HCT116 (cell line): ENCODE results near the gene CENPX. TPM values are rescaled to one million over a fixed set of nuclear protein-coding genes. Genes with fewer than 3 reads are reported as not detected.

ENCODE experiments used
- ATAC-seq: fragments of 200-7000 bp; cut with Tn5 transposase; 2 replicates; pipeline ENCODE4 v1.9.1; 2020; ENCODE audit warnings: mild to moderate bottlenecking, moderate library complexity
- BruUV-seq: library from RNA; stranded (reverse); fragments of 400-500 nt; replicated peaks from 2 replicates; lab custom pipeline; 2021; lab: Mats Ljungman, UMichigan
- CTCF ChIA-PET: fragments of 300-600 bp; sonication (Branson Sonifier 250); formaldehyde crosslinking; loops from one replicate; lab custom pipeline; 2021; ENCODE audit warnings: antibody characterized with exemption; lab: Charles Lee
- POLR2A ChIA-PET: fragments of 300-600, 350-600 bp; sonication (Branson Sonifier 250); formaldehyde crosslinking; loops from one replicate; lab custom pipeline; 2021; ENCODE audit warnings: antibody characterized with exemption; lab: Charles Lee
- RAD21 ChIA-PET, 2 experiments: fragments of 300-600 bp; sonication (Branson Sonifier 250); formaldehyde crosslinking; loops; one replicate each; lab custom pipeline; 2023; ENCODE audit warnings: low total read pairs in 2 of 2; ENCODE audit not compliant: uncharacterized antibody in 2 of 2, unreplicated experiment in 2 of 2, low non-redundant PET in 1 of 2; lab: Charles Lee
- DNase-seq: peaks from one replicate; pipeline ENCODE4 v3.0.0-alpha.2; 2010; ENCODE audit warnings: low read depth, low spot score
- H2AFZ ChIP-seq: fragments of 200-600 bp; shearing (Covaris generic), sonication (generic); 2 replicates; pipeline ENCODE4 v1.6.1; 2017; ENCODE audit warnings: low read depth, mixed run types, mixed read lengths, antibody characterized with exemption, low read length; ENCODE audit not compliant: poor library complexity, severe bottlenecking
- H3K27ac ChIP-seq: 2 replicates; pipeline ENCODE4 v1.5.1; 2012; ENCODE audit warnings: low read depth, low read length
- H3K27me3 ChIP-seq: fragments of 200-600 bp; sonication (generic); 2 replicates; pipeline ENCODE4 v1.6.1; 2016; ENCODE audit warnings: mixed run types, low read length, mixed read lengths; ENCODE audit not compliant: insufficient read depth
- H3K36me3 ChIP-seq, 2 experiments: fragments of 200-500 bp in 1 of 2; fragments of 200-600 bp in 1 of 2; sonication (Bioruptor generic) in 1 of 2; sonication (generic) in 1 of 2; 2 replicates each; pipeline versions ENCODE4 v1.5.1 to v1.6.1; 2014 to 2016; ENCODE audit warnings: low read length in 2 of 2, inconsistent platforms in 1 of 2, mixed read lengths in 1 of 2, mixed run types in 1 of 2; ENCODE audit not compliant: insufficient read depth in 2 of 2, control insufficient read depth in 1 of 2
- H3K4me1 ChIP-seq, 2 experiments: fragments of 200-600 bp in 1 of 2; sonication (generic) in 1 of 2; 2 replicates each; pipeline versions ENCODE4 v1.5.1 to v1.6.1; 2012 to 2017; ENCODE audit warnings: low read length in 2 of 2, inconsistent platforms in 1 of 2, mild to moderate bottlenecking in 1 of 2, mixed read lengths in 1 of 2, mixed run types in 1 of 2, moderate library complexity in 1 of 2; ENCODE audit not compliant: insufficient read depth in 2 of 2, control insufficient read depth in 1 of 2
- H3K4me2 ChIP-seq: fragments of 200-600 bp; sonication (generic); 2 replicates; pipeline ENCODE4 v1.6.1; 2017; ENCODE audit warnings: mixed run types, low read length, mixed read lengths
- H3K4me3 ChIP-seq, 2 experiments: fragments of 200-600 bp in 1 of 2; sonication (generic) in 1 of 2; replicated peaks in 1 of 2; 2 replicates each; pipeline ENCODE4 v1.5.1; 2011 to 2016; ENCODE audit warnings: low read length in 2 of 2, control low read depth in 1 of 2, low read depth in 1 of 2, mild to moderate bottlenecking in 1 of 2, mixed read lengths in 1 of 2, mixed run types in 1 of 2
- H3K79me2 ChIP-seq: fragments of 200-600 bp; sonication (generic); 2 replicates; pipeline ENCODE4 v1.6.1; 2017; ENCODE audit warnings: mild to moderate bottlenecking, mixed run types, low read length, moderate library complexity, mixed read lengths; ENCODE audit not compliant: insufficient read depth
- H3K9ac ChIP-seq: fragments of 200-600 bp; sonication (generic); 2 replicates; pipeline ENCODE4 v1.6.1; 2016; ENCODE audit warnings: low read length, mixed read lengths
- H3K9me2 ChIP-seq: fragments of 200-600 bp; sonication (generic), shearing (Covaris generic); 2 replicates; pipeline ENCODE4 v1.6.1; 2017; ENCODE audit warnings: mixed run types, mild to moderate bottlenecking, moderate library complexity; ENCODE audit not compliant: insufficient read depth
- H3K9me3 ChIP-seq, 2 experiments: fragments of 200-500 bp in 1 of 2; fragments of 200-600 bp in 1 of 2; sonication (Bioruptor generic) in 1 of 2; sonication (generic) in 1 of 2; 2 replicates each; pipeline ENCODE4 v1.6.1; 2014 to 2017; ENCODE audit warnings: low read length in 2 of 2, mixed read lengths in 2 of 2, inconsistent platforms in 1 of 2, low read depth in 1 of 2, mild to moderate bottlenecking in 1 of 2, mixed run types in 1 of 2, moderate library complexity in 1 of 2; ENCODE audit not compliant: control insufficient read depth in 1 of 2, insufficient read depth in 1 of 2
- H4K20me1 ChIP-seq: fragments of 200-600 bp; sonication (generic), shearing (Covaris generic); 2 replicates; pipeline ENCODE4 v1.6.1; 2017; ENCODE audit warnings: mixed run types, mild to moderate bottlenecking, moderate library complexity; ENCODE audit not compliant: insufficient read depth
- ATF3 ChIP-seq: IDR thresholded peaks from 2 replicates; pipeline ENCODE4 v1.6.1; 2012
- CBX3 ChIP-seq: IDR thresholded peaks from 2 replicates; pipeline ENCODE4 v1.6.1; 2012; ENCODE audit warnings: low read depth
- CEBPB ChIP-seq: IDR thresholded peaks from 2 replicates; pipeline ENCODE4 v1.6.1; 2012; ENCODE audit warnings: low read depth
- CTCF ChIP-seq, 3 experiments: fragments of 200-600 bp in 1 of 3; sonication (generic) in 1 of 3; IDR thresholded peaks in 2 of 3; conservative IDR thresholded peaks in 1 of 3; 2 replicates each; pipeline ENCODE4 v1.5.1; 2012 to 2017; ENCODE audit warnings: low read depth in 2 of 3, low read length in 2 of 3, antibody characterized with exemption in 1 of 3, borderline replicate concordance in 1 of 3, control low read depth in 1 of 3, mild to moderate bottlenecking in 1 of 3, mixed read lengths in 1 of 3, mixed run types in 1 of 3, moderate library complexity in 1 of 3; ENCODE audit not compliant: insufficient read depth in 1 of 3
- EGR1 ChIP-seq: IDR thresholded peaks from 2 replicates; pipeline ENCODE4 v1.6.1; 2012; ENCODE audit warnings: low read depth
- ELF1 ChIP-seq: IDR thresholded peaks from 2 replicates; pipeline ENCODE4 v1.6.1; 2012; ENCODE audit warnings: low read depth, borderline replicate concordance
- EZH2phosphoT487 ChIP-seq: fragments of 200-600 bp; IDR thresholded peaks from 2 replicates; pipeline ENCODE4 v1.6.1; 2018; ENCODE audit warnings: antibody characterized with exemption, borderline replicate concordance
- FOSL1 ChIP-seq: IDR thresholded peaks from 2 replicates; pipeline ENCODE4 v1.6.1; 2012; ENCODE audit warnings: low read depth
- JUND ChIP-seq: IDR thresholded peaks from 2 replicates; pipeline ENCODE4 v1.6.1; 2012
- MAX ChIP-seq: IDR thresholded peaks from 2 replicates; pipeline ENCODE4 v1.6.1; 2012
- RAD21 ChIP-seq: IDR thresholded peaks from 2 replicates; pipeline ENCODE4 v1.6.1; 2012; ENCODE audit warnings: low read depth, mild to moderate bottlenecking
- REST ChIP-seq: IDR thresholded peaks from 2 replicates; pipeline ENCODE4 v1.6.1; 2012; ENCODE audit warnings: low read depth
- SP1 ChIP-seq: IDR thresholded peaks from 2 replicates; pipeline ENCODE4 v1.6.1; 2012; ENCODE audit warnings: low read depth
- SRF ChIP-seq: IDR thresholded peaks from 2 replicates; pipeline ENCODE4 v1.6.1; 2012; ENCODE audit warnings: low read depth
- TCF7L2 ChIP-seq: IDR thresholded peaks from 2 replicates; pipeline ENCODE4 v1.7.0; 2011; ENCODE audit warnings: borderline replicate concordance, inconsistent platforms; ENCODE audit not compliant: insufficient read depth, insufficient read length; ENCODE audit errors: extremely low read depth
- YY1 ChIP-seq: IDR thresholded peaks from 2 replicates; pipeline ENCODE4 v1.6.1; 2011; ENCODE audit warnings: low read length, low read depth, moderate library complexity, mild to moderate bottlenecking; ENCODE audit not compliant: insufficient replicate concordance; ENCODE audit errors: extremely low read depth
- ZNF274 ChIP-seq: fragments of 200-500 bp; sonication (Bioruptor generic); IDR thresholded peaks from 2 replicates; pipeline ENCODE4 v1.6.1; 2014; ENCODE audit warnings: mild to moderate bottlenecking, low read depth, low read length, inconsistent platforms
- intact Hi-C: fragments of 100-400 bp; cut with micrococcal nuclease; formaldehyde crosslinking; loops from 2 replicates; pipeline ENCODE4 v1.10.0; 2022
- total RNA-seq: library from RNA; stranded (reverse); gene quantifications from one replicate; pipeline ENCODE4 v1.2.1, GENCODE V29; 2021; ENCODE audit not compliant: unreplicated experiment

The CENPX gene
- total RNA-seq, 1 experiment from 2014 or later: 184 TPM

GRCh38 chr17:81987161-81987770 is 35.4 kb downstream of the CENPX start (continued):
- no peak for TF ChIP-seq CEBPB
- no peak for TF ChIP-seq FOSL1
- no peak for TF ChIP-seq ATF3
- no peak for TF ChIP-seq YY1
- TF ChIP-seq EGR1: no peak

GRCh38 chr17:81986606-81987005 is 36.1 kb downstream of the CENPX start:
- Histone ChIP-seq H3K36me3 (peaks cover 13 to 16% of the 10 kb centered on the region in 2 experiments; a peak in 3 of 4 replicates), H3K9me2 (no peaks in the 10 kb centered on the region), H3K4me3 (no peak overlapping the region), H3K9me3 (no peaks in the 10 kb centered on the region), H3K27ac (no peak overlapping the region), H3K79me2 (no peaks in the 10 kb centered on the region), H3K4me1 (peaks cover 4 to 6% of the 10 kb centered on the region in 2 experiments; a peak in 3 of 4 replicates), H3K4me2 (no peak overlapping the region), H3K27me3 (no peaks in the 10 kb centered on the region), H2AFZ (no peak overlapping the region), H3K9ac (no peak overlapping the region), H4K20me1 (no peaks in the 10 kb centered on the region)
- no peak for TF ChIP-seq TCF7L2
- no peak for TF ChIP-seq CBX3
- TF ChIP-seq JUND: no peak
- TF ChIP-seq YY1: no peak
- TF ChIP-seq RAD21: no peak
- TF ChIP-seq ZNF274: no peak
- TF ChIP-seq EGR1: no peak
- TF ChIP-seq REST: no peak
- TF ChIP-seq ELF1: no peak
- no peak for TF ChIP-seq EZH2phosphoT487
- TF ChIP-seq FOSL1: no peak
- no peak for TF ChIP-seq SP1
- TF ChIP-seq MAX: no peak
- no peak for TF ChIP-seq CTCF (IDR thresholded peaks at IDR 0.05 in 2 of 3, conservative IDR thresholded peaks at IDR 0.05 in 1 of 3; ENCODE audit: borderline replicate concordance in 1 of 3, insufficient read depth in 1 of 3, low read depth in 2 of 3, low read length in 2 of 3)
- no peak for TF ChIP-seq CEBPB
- no peak for TF ChIP-seq SRF
- TSS peak; percentile 9 for BruUV-seq
- ChIA-PET RAD21 (no interaction called here), CTCF (no interaction called here), POLR2A (no interaction called here)
- DNase-seq (no peak), ATAC-seq (no peak)
- intact Hi-C loops: no loop called here
